ENCODE data around the gene ABCC6.
"Not testable (repeated sequence)": the region's sequence is repeated elsewhere in the genome, so short reads cannot be mapped to it uniquely, and the experiment has no call there.

ABCC6 gene

DNA sequence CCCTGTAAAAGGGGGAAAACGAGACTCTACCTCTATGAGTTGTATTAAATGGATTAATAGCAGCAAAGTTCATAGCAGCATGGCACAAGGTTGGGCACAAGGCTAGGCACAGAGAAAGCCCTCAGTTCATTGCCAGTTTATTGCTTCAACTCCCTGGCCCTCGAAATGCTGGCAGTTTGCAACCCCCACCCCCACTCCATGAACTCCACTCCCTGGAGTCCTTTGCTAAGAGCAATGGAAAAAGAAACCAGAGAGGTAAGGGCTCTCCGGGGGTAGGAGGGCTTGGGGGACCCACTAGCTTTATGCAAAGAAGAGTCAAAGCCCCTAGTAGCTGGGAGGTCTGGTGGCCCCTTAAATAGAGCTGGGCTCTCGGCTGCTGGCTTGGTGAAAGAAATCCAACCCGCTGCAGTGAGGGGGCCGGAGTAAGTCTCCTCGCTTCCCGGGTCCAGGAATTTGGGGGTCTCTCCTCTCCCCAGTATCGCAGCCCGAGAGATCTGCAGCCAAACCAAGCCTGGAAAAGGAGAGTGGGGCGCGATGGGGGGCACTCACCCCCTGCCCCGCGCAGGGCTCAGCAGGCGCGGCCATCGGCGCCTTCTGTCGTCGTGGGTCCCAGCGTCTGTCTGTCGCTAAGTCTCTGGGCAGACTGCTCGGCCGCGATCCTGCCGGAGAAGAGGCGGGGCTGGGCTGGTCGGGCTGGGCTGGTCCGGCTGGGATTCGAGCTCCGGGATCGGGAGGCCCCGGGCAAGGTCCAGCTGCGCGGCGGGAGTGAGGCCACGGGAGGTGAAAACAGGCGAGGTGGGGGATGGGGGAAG is at the start of gene ABCC6:
ABCC6 (minus strand) TSS at position 645 of the 812 bp plus-strand sequence; CDS start at position 585, 60 bp downstream.
- not testable (repeated sequence) for DNase-seq (ENCODE audit: low spot score)

GRCh38 chr16:16272573-16273221 is 49.4 kb upstream of the ABCC6 start:
- not testable (repeated sequence) for DNase-seq (ENCODE audit: low spot score)

- DNase-seq (ENCODE audit: low spot score): not testable (repeated sequence)
Observed at GRCh38 chr16:16271658-16272057, 48.4 kb upstream of the ABCC6 start.

GRCh38 chr16:16268185-16268808 is 45.0 kb upstream of the ABCC6 start:
- not testable (repeated sequence) for DNase-seq (ENCODE audit: low spot score)

- not testable (repeated sequence) for DNase-seq (ENCODE audit: low spot score)
Observed at GRCh38 chr16:16267708-16268107, 44.4 kb upstream of the ABCC6 start.

DNA sequence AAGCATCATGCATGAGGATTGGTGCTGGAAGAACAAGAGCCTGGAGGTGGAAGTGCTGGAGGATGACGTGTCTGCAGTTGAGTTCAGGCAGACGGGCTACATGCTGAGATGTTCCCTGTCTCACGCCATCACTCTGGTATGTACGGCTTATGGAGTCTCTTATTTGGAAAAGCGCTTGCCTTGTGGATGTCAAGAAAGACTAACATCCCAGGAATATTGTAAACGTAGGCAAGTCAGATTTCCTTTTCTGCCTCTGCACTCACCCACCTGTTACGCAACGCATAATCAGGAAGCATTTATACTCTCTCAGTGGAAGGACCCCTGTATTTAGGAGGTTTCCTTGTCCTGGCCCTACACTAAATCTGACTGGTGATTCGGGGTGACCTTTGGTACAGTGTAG is 41.8 kb upstream of the ABCC6 start:
- not testable (repeated sequence) for DNase-seq (ENCODE audit: low spot score)

DNA sequence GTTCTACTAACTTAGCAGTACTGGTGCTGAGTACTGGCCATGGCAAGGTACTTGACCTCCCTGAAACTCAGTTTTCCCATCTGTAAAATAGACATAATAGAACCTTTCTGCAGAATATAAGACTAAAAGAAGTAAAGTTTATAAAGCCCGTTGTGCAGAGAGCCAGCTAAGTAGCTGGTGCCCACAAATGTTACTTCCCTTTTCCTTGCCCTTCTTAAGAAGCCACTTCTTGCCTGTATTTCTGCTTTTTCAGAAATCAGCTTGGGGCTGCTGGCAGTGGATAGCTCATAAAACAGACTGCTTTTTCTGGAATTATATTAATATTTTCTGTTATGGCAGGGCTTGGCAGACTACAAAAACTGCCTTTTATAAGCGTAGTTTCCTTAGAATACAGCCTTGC is 40.7 kb upstream of the ABCC6 start:
- DNase-seq (ENCODE audit: low spot score): not testable (repeated sequence)

GRCh38 chr16:16262954-16263555 is 39.8 kb upstream of the ABCC6 start:
- DNase-seq (ENCODE audit: low spot score): not testable (repeated sequence)

GRCh38 chr16:16259971-16260370 is 36.7 kb upstream of the ABCC6 start:
- DNase-seq (ENCODE audit: low spot score): not testable (repeated sequence)

DNA sequence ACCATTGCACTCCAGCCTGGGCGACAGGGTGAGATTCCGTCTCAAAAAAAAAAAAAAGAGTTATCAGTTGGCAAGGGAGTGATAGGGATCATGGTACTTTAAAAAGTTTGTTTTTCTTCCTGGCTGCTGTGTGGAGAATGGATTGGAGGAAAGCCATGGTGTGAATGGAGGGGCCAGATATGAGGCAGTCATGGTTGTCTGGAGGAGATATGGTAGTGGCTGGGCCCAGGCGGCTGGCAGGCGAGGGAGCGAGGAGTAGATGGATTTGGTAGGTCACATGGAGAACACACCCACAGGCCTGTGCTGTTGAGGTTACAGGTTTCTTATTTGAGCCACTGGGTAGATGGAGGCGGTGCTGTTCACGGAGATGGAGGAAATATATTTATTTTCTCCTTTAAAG is 35.5 kb upstream of the ABCC6 start:
- not testable (repeated sequence) for DNase-seq (ENCODE audit: low spot score)

GRCh38 chr16:16257301-16257923 is 34.1 kb upstream of the ABCC6 start:
- DNase-seq (ENCODE audit: low spot score): not testable (repeated sequence)

- not testable (repeated sequence) for DNase-seq (ENCODE audit: low spot score)
Observed at GRCh38 chr16:16252377-16252776, 29.1 kb upstream of the ABCC6 start.

DNA sequence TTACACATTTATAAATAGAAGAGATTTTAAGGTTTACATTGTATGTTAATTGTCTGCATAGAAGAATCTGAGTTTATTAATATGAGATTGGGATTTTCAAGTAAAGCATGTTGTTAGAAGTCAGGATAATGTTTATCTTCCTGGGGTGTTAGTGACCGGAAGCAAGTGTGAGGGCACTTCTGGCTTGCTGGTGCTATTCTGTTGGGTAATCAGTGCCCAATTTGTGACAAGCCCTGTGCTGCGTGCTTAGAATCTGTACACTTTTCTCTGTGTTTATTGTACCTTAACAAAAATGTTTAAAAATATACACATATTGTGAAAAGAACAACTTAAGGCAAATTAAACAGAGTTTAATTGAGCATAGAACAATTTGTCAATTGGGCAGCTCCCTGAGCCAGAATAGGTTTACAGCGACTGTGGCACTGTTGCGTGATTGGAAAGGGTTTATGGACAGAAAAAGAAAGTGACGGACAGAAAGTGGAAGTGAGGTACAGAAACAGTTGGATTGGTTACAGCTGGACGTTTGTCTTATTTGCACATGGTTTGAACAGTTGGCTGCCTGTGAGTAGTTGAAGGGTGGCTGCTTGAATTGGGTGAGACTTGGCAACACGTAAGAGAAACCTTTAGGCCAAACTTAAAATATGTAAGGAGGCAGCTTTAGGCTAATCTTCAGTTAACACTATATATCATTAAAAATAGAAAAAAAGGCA is 26.5 kb upstream of the ABCC6 start:
- DNase-seq (ENCODE audit: low spot score): not testable (repeated sequence)

DNA sequence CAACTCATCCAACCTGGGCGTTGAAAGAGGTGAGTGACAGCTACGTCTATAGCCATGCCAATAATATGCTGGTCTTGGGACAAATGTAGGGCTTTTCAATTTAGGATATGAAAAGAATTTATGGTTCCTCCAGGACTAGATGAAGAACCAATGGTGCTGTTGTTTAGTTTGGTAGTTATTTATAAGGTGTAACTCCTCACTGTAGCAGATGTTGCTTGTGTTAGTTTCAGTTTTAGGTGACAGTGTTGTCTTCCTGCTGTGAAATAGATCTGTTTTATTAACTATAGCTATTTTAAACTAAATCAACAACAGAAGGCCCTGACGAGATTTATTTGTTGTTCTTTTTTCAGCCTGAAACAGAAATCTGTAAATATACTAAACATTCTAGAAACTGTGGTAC is 24.1 kb upstream of the ABCC6 start:
- not testable (repeated sequence) for DNase-seq (ENCODE audit: low spot score)

DNA sequence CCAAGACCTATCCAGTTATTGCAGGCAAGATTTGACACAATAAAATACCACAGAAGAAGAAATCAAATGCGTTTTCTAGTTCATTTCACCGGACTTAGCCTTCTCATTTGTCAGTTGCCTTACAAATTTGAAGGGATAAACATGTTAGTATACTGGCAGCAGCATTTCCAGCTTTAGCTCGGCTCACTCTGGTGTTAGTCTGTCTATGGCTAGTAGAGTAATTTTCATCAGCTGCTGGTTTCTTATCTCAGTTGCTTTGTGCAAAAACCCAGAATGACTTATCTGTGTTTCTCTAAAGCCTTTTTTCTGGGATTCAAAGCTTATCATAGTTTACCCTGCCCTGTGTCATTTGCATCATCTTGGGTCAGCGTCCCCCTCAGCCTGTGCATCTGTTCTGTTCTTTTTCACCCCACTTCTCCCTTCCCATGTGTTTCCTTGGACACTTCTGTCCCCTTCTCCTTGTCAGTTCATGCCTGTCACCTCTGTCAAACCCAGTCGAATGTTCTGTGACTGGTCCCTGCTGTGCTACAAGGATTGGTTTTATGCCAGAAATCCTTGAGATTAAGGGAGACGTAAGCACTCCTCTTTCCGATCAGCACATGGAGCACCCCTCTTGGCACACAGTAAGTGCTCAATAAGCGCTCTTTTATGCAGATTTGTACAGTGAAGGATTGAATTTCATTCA is 23.4 kb upstream of the ABCC6 start:
- not testable (repeated sequence) for DNase-seq (ENCODE audit: low spot score)

- DNase-seq (ENCODE audit: low spot score): not testable (repeated sequence)
Observed at GRCh38 chr16:16243886-16244285, 20.6 kb upstream of the ABCC6 start.

DNA sequence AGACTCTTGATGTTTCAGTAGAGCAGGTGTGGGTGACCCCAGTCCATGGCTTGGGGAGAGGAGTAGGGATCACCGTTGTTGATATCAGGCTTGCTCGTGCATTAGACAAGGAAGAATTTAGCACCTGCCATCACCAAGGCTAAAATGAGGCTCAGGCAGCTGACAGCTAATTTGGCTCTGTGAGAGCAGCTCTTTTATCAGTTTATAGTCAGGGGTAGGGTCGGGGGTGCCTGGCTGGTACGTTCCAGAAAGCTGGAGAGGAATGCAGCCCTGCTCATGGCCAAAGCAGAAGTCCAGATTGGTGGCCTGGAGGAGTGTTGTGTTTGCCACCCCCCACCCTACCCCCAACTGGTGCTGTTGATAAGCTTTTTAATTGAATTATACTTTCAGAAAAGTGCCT is 17.4 kb upstream of the ABCC6 start:
- DNase-seq (ENCODE audit: low spot score): not testable (repeated sequence)

DNA sequence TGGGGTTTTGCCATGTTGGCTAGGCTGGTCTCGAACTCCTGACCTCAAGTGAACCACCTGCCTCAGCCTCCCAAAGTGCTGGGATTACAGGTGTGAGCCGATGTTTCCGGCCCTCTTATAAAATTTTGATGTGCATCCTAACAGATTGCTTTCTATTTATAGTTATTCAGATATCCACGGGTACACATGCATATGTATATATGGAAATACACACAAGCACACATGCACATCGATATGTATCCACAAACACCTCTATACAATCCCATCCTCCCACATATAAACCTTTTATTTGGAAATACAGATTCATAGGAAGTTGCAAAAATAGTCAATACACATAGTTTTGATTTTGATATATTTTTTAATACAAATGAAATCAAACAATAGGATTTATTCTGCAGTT is 14.4 kb upstream of the ABCC6 start:
- not testable (repeated sequence) for DNase-seq (ENCODE audit: low spot score)

DNA sequence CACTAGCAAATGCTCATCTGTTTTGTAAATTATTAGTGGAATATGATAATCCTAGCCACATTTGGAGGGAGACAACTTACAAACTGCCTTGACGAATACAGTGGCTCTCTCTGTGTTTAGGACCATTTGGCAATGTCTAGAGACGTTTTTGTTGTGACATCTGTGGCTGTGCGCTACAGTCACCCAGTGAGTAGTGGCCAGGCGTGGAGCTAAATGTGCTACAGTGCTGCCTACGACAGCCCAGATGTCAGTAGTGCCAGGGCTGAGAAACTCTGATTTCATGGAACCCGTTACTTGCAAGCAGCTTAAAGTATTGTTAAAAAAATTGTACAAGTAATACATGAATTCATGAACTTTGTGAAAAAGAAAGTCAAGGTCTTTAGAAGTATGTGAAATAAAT is 13.8 kb upstream of the ABCC6 start:
- not testable (repeated sequence) for DNase-seq (ENCODE audit: low spot score)

- DNase-seq (ENCODE audit: low spot score): not testable (repeated sequence)
Observed at GRCh38 chr16:16232692-16233061, 9.4 kb upstream of the ABCC6 start.
